IPS DF 4.7 (cell line): ENCODE results near the gene PSMA3.
"Not testable (repeated sequence)": the region's sequence is repeated elsewhere in the genome, so short reads cannot be mapped to it uniquely, and the experiment has no call there.

Experiments used
- DNase-seq: peaks from one replicate; pipeline ENCODE4 v3.0.0-alpha.2; 2013; ENCODE audit warnings: low spot score; ENCODE audit errors: extremely low read depth

Gene PSMA3

GRCh38 chr14:58244556-58245387, at the start of gene PSMA3:
Gene PSMA3 (plus strand): TSS chr14:58244843. CDS start chr14:58244921, 78 bp downstream.
- peak; percentile 82 for DNase-seq

GRCh38 chr14:58196198-58196597, 48.4 kb upstream of the PSMA3 start:
- no peak for DNase-seq

- no peak for DNase-seq
These were observed 46.6 kb upstream of the PSMA3 start for GRCh38 chr14:58198086-58198485.

GRCh38 chr14:58199726-58200479, 44.7 kb upstream of the PSMA3 start, which contains the start of gene ACTR10:
Gene ACTR10 (plus strand): TSS chr14:58200149. CDS start chr14:58200218, 69 bp downstream.
- DNase-seq, result peak; percentile 28

GRCh38 chr14:58200480-58200841, 44.2 kb upstream of the PSMA3 start:
- DNase-seq, result no peak

- DNase-seq, result no peak
These were observed 43.8 kb upstream of the PSMA3 start for GRCh38 chr14:58200846-58201245.

- no peak for DNase-seq
These were observed 31.5 kb upstream of the PSMA3 start for GRCh38 chr14:58213176-58213575.

- DNase-seq, result no peak
These were observed 29.3 kb upstream of the PSMA3 start for GRCh38 chr14:58215191-58215914.

- no peak for DNase-seq
These were observed 28.1 kb upstream of the PSMA3 start for GRCh38 chr14:58216544-58216943.

GRCh38 chr14:58227096-58227819, 17.4 kb upstream of the PSMA3 start:
- no peak for DNase-seq

GRCh38 chr14:58238252-58239243, 6.1 kb upstream of the PSMA3 start:
- no peak for DNase-seq

- DNase-seq, result no peak
These were observed 5.1 kb upstream of the PSMA3 start for GRCh38 chr14:58239244-58240195.

- no peak for DNase-seq
These were observed 670 bp upstream of the PSMA3 start for GRCh38 chr14:58243790-58244555.

GRCh38 chr14:58245562-58245961, 919 bp downstream of the PSMA3 start:
- no peak for DNase-seq

- DNase-seq, result no peak
These were observed 5.0 kb downstream of the PSMA3 start for GRCh38 chr14:58249611-58250010.

- no peak for DNase-seq
These were observed 13.5 kb downstream of the PSMA3 start for GRCh38 chr14:58258156-58258555.

- DNase-seq, result not testable (repeated sequence)
These were observed 17.4 kb downstream of the PSMA3 start for GRCh38 chr14:58262005-58262404.

- DNase-seq, result no peak
These were observed 20.8 kb downstream of the PSMA3 start for GRCh38 chr14:58265401-58265800.
